ENCODE measurements around the gene KCNH8.

KCNH8 gene

GRCh38 chr3:19248143-19248542 is 99.8 kb downstream of the KCNH8 start:
- peak overlapping the region; percentile 52 for H3K27ac ChIP-seq (ENCODE audit: low read depth, low read length)
- no peaks in the 10 kb centered on the region for H4K20me1 ChIP-seq (ENCODE audit: control insufficient read depth, insufficient read depth, low read depth, low read length)
- no peaks in the 10 kb centered on the region for H3K79me2 ChIP-seq (ENCODE audit: control insufficient read depth, low read length)
- H3K9me3 ChIP-seq (ENCODE audit: control insufficient read depth, insufficient read depth, low read length) = peaks cover 15% of the 10 kb centered on the region; the same call in 1 of the 2 replicates
- TF ChIP-seq CTCF (IDR thresholded peaks at IDR 0.05; ENCODE audit: low read depth, low read length, poor library complexity, severe bottlenecking) (no peak), EZH2phosphoT487 (IDR thresholded peaks at IDR 0.05; ENCODE audit: borderline replicate concordance, low read length) (no peak)
- H3K4me3 ChIP-seq (ENCODE audit: low read length) = peak overlapping the region; percentile 36
- H3K9me2 ChIP-seq (replicated peaks; ENCODE audit: control insufficient read depth, low read length) = no peaks in the 10 kb centered on the region
- no peaks in the 10 kb centered on the region; the same call in 1 of the 2 replicates for H3K36me3 ChIP-seq (ENCODE audit: control insufficient read depth, low read length)
- H3K4me2 ChIP-seq (ENCODE audit: low read length) = peak overlapping the region; percentile 49
- H3F3A ChIP-seq (ENCODE audit: control insufficient read depth, insufficient read depth) = no peaks in the 10 kb centered on the region
- H3K27me3 ChIP-seq (ENCODE audit: control insufficient read depth, low read length) = no peaks in the 10 kb centered on the region
- peaks cover 24% of the 10 kb centered on the region for H3K4me1 ChIP-seq (ENCODE audit: control insufficient read depth, low read length)

- TF ChIP-seq CTCF (IDR thresholded peaks at IDR 0.05; ENCODE audit: low read depth, low read length, poor library complexity, severe bottlenecking) (no peak), EZH2phosphoT487 (IDR thresholded peaks at IDR 0.05; ENCODE audit: borderline replicate concordance, low read length) (no peak)
- H3K27ac ChIP-seq (ENCODE audit: low read depth, low read length) = peak overlapping the region; percentile 52
- H3F3A ChIP-seq (ENCODE audit: control insufficient read depth, insufficient read depth) = no peaks in the 10 kb centered on the region
- no peaks in the 10 kb centered on the region for H3K27me3 ChIP-seq (ENCODE audit: control insufficient read depth, low read length)
- peaks cover 24% of the 10 kb centered on the region for H3K4me1 ChIP-seq (ENCODE audit: control insufficient read depth, low read length)
- H3K4me3 ChIP-seq (ENCODE audit: low read length) = peak overlapping the region; percentile 36
- no peaks in the 10 kb centered on the region for H3K79me2 ChIP-seq (ENCODE audit: control insufficient read depth, low read length)
- H3K9me2 ChIP-seq (replicated peaks; ENCODE audit: control insufficient read depth, low read length) = no peaks in the 10 kb centered on the region
- H3K4me2 ChIP-seq (ENCODE audit: low read length) = peak overlapping the region; percentile 49
- no peaks in the 10 kb centered on the region for H4K20me1 ChIP-seq (ENCODE audit: control insufficient read depth, insufficient read depth, low read depth, low read length)
- H3K36me3 ChIP-seq (ENCODE audit: control insufficient read depth, low read length) = no peaks in the 10 kb centered on the region; the same call in 1 of the 2 replicates
- peaks cover 15% of the 10 kb centered on the region; the same call in 1 of the 2 replicates for H3K9me3 ChIP-seq (ENCODE audit: control insufficient read depth, insufficient read depth, low read length)
Observed at GRCh38 chr3:19248767-19249166, 100.5 kb downstream of the KCNH8 start.

- Histone ChIP-seq H3K9me2 (replicated peaks; ENCODE audit: control insufficient read depth, low read length) (no peaks in the 10 kb centered on the region), H3K79me2 (ENCODE audit: control insufficient read depth, low read length) (no peaks in the 10 kb centered on the region), H3K4me3 (ENCODE audit: low read length) (no peak overlapping the region), H3K4me2 (ENCODE audit: low read length) (no peak overlapping the region), H3K4me1 (ENCODE audit: control insufficient read depth, low read length) (peaks cover 28% of the 10 kb centered on the region), H3K36me3 (ENCODE audit: control insufficient read depth, low read length) (no peaks in the 10 kb centered on the region; the same call in 1 of the 2 replicates), H4K20me1 (ENCODE audit: control insufficient read depth, insufficient read depth, low read depth, low read length) (no peaks in the 10 kb centered on the region), H3F3A (ENCODE audit: control insufficient read depth, insufficient read depth) (no peaks in the 10 kb centered on the region), H3K9me3 (ENCODE audit: control insufficient read depth, insufficient read depth, low read length) (peaks cover 4% of the 10 kb centered on the region; the same call in 1 of the 2 replicates), H3K27ac (ENCODE audit: low read depth, low read length) (no peak overlapping the region), H3K27me3 (ENCODE audit: control insufficient read depth, low read length) (no peaks in the 10 kb centered on the region)
- TF ChIP-seq CTCF (IDR thresholded peaks at IDR 0.05; ENCODE audit: low read depth, low read length, poor library complexity, severe bottlenecking) = peak; percentile 39
- no peak for TF ChIP-seq EZH2phosphoT487 (IDR thresholded peaks at IDR 0.05; ENCODE audit: borderline replicate concordance, low read length)
Observed at GRCh38 chr3:19250959-19251610, 102.8 kb downstream of the KCNH8 start.

Data from DOHH2 (cell line).